NCI-H2227 treated with DMSO at 0.1 percent for 48 hours (cell line): ENCODE results near the gene EPS8L2.

Source experiments
- DNase-seq: peaks from one replicate; lab custom pipeline; 2025; lab: John Stamatoyannopoulos, UW

Gene EPS8L2

DNA sequence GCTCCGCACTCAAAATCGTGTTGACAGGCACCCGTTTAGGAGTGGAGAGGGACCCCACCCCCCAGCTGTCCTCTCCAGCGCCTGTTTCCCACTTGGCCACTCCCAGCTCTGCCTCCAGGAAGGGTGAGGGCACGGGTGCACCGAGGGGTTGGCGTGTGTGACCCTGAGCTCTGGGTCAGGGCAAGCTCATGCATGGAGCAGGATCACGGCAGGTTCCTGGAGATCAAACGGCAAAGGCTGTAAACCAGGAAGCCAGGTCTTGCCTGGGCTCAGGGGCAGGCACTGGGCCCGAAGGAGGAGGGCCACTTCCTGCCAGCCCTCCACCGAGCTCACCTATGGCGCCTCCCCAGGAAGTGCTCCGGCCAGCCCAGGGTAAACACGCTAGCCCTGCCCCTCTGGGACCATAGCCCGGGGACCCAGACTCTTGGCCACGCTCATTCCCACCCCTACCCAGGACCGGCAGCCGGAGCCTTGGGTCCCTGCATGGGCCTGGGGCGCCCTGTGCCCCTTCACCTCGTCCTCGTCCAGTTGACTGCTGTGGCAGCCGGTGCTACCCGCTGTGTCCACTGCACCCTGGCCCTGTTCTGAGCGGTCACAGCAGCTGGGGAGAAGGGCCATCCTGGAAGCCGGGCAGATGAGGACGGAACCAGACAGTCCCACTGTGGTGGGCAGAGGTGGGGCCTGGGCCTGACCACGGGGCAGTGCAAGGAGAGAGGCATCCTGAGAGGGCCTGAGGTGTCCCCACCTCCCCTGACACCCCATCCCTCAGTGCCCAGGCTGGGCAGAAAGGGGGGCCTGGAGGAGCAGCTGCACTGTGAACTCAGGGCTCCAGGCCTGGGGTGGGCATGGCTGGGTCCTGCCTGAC is 1.0 kb upstream of the EPS8L2 start:
- DNase-seq = no peak

DNA sequence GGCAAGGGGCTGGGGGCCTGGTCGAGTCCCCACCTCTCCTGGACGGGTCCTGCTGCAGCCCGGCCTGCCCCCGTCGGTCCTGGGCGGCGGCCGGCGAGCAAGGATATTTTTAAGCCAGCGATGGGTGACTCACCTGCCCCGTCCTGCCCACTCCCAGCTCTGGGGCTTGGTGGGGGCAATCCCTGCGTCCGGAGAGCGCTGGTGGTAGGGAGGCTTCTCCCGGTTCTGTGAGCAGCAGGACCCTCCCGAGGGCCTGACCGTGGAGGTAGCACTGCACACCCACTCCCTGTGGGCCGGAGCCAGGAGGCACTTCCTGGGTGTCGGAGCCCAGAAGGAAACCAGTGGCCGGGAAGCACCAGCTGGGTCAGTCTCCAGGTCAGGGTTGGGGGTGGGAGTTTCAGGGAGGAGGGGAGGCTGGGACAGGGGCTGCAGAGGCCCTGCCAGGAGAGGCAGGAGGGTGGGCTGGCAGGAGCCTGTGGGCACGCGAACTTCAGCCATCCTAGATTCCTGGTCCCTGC is 467 bp downstream of the EPS8L2 start:
- no peak for DNase-seq

DNA sequence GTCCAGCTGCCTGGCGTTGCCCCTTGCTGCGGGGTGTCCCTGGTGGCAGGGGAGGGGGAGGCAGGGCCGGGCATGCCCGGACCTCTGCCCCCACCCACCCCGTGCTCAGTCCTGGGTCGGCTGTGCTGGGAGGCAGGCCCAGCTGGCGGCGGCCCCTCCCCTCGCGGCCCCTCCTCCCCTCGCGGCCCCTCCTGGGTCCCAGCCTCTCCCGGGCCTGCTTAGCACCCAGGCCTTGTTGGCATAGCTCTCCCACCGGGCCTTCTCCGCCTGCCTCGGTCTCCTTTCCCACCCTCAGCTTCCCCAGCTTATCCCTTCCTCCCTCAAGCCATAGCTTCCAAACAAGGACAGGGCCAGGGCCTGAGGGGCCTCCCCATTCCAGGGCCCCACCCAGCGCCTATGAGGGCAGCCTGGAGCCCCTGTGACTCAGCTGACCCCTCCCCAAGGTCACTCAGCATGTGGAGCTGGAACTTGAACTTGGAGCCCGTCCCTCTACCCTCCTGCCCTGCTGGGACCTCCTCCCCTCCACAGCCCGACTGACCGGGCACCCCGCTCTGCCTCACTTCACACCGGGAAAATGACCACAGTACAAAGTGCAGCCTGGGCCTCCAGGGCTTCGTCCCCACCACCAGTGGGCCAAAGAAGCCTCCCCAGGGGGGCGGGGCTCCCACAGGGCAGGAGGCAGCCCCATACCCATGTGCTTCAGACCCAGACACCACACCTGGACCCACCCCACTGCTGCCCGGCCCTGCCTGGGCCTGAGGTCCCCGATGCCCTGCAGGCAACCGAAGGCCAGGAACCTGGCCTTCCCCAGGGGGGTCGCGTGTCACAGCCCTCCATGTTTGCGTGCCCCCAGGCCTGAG is 1.2 kb downstream of the EPS8L2 start:
- DNase-seq = no peak

DNA sequence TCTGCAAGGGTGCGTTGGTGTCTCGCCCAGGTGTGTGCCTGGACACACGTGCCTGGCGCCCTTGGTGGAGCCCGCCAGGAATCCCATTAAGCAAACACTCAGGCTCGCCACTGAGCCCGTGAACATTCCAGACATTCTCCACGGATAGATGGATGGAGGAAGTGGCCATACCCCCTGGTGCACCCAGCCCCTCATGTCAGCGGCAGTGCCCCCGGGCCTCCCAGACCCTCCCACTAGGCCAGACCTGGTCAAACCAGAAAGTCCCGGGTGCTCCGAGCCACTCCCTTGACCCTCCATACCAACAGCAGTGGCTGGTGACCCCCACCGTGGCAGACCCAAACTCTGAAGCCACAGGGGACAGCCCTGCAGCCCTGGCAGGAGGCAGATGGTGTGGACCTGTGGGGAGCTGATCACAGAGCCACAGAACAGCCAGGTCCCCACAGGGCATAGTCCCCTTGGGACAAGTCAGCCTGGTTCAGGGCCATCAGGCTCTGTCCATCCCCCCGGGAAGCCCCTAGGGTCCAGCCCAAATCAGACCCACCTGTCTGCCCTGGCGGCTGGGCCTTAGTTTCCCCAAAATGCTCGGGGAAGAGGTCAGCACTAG is 1.9 kb downstream of the EPS8L2 start:
- no peak for DNase-seq

- no peak for DNase-seq
These were observed 2.5 kb downstream of the EPS8L2 start for GRCh38 chr11:708511-708910.

- no peak for DNase-seq
These were observed 3.3 kb downstream of the EPS8L2 start for GRCh38 chr11:709109-709997.

GRCh38 chr11:714436-714835 is 8.4 kb downstream of the EPS8L2 start:
- no peak for DNase-seq

- no peak for DNase-seq
These were observed 13.4 kb downstream of the EPS8L2 start for GRCh38 chr11:719214-720016.

DNA sequence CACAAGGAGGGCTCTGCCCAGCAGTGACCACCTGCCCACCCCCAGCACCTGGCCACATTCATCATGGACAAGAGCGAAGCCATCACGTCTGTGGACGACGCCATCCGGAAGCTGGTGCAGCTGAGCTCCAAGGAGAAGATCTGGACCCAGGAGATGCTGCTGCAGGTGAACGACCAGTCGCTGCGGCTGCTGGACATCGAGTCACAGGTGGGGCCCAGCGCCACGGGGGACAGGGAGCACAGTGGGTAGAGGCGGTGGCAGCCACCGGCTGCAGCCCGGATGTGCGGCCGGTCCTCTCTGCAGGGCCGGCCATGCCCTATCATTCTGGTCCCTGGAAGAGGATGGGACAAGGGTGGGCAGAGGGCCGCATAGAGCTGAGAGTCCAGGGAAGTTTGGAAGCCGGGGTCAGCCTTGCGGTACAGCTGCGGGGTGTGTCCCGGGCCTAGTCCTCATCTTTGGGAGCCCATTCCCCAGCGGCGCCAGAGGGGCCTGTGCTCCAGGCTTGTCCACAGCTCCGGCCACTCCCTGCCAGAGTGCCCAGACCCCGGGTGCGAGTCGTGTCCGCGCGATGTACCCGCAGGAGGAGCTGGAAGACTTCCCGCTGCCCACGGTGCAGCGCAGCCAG is 14.1 kb downstream of the EPS8L2 start:
- DNase-seq = no peak

DNA sequence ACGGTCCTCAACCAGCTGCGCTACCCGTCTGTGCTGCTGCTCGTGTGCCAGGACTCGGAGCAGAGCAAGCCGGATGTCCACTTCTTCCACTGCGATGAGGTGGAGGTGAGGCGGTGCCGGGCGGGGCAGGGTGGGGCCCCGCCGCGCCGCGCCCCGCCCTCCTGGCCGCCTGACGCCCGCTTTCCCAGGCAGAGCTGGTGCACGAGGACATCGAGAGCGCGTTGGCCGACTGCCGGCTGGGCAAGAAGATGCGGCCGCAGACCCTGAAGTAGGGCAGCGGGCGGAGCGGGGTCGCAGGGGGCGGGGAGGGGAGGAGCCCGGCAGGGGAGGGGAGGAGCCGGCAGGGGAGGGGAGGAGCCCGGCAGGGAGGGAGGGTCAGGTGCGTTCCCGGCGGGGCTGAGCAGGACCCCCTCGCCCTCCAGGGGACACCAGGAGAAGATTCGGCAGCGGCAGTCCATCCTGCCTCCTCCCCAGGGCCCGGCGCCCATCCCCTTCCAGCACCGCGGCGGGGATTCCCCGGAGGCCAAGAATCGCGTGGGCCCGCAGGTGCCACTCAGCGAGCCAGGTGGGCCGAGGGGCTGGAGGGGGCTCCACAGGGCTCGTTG is 14.7 kb downstream of the EPS8L2 start:
- DNase-seq = peak; percentile 85

DNA sequence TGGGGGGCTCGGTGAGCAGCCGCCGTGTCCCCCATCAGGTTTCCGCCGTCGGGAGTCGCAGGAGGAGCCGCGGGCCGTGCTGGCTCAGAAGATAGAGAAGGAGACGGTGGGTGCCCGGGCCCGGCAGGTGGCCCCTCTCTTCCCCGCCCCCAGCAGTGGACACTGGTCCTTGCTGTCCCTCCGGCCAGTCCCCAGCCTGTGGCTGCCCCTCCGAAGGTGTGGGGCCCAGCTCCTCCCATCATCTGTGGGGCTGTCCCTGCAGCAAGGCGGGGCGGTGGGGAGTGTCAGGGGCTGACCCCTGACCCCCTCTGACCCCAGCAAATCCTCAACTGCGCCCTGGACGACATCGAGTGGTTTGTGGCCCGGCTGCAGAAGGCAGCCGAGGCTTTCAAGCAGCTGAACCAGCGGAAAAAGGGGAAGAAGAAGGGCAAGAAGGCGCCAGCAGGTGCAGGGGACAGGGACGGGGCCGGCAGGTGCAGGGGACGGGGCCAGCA is 15.3 kb downstream of the EPS8L2 start:
- DNase-seq = no peak

DNA sequence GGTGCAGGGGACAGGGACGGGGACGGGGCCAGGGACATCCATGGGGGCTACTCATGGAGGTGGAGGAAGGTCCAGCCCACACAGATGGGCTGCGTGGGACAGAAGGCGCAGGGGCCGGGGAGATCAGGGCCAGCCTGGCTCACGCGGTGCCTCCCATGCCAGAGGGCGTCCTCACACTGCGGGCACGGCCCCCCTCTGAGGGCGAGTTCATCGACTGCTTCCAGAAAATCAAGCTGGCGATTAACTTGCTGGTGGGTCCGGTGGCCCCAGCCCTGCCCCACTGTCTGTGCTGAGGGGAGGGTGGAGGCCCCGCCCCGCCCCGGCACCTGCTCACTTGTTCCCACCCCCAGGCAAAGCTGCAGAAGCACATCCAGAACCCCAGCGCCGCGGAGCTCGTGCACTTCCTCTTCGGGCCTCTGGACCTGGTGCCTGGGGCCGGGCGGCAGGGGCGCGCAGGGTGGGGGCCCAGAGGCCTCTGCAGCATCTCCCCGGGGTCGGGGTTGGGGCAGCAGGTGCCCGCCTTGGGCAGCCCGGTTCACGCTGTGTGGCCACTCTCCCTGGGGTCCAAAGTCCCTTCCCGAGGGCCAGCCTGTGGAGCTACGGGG is 15.8 kb downstream of the EPS8L2 start:
- peak; percentile 32 for DNase-seq

GRCh38 chr11:722346-722811 is 16.3 kb downstream of the EPS8L2 start:
- no peak for DNase-seq

GRCh38 chr11:723120-723883 is 17.3 kb downstream of the EPS8L2 start:
- DNase-seq = peak; percentile 56

DNA sequence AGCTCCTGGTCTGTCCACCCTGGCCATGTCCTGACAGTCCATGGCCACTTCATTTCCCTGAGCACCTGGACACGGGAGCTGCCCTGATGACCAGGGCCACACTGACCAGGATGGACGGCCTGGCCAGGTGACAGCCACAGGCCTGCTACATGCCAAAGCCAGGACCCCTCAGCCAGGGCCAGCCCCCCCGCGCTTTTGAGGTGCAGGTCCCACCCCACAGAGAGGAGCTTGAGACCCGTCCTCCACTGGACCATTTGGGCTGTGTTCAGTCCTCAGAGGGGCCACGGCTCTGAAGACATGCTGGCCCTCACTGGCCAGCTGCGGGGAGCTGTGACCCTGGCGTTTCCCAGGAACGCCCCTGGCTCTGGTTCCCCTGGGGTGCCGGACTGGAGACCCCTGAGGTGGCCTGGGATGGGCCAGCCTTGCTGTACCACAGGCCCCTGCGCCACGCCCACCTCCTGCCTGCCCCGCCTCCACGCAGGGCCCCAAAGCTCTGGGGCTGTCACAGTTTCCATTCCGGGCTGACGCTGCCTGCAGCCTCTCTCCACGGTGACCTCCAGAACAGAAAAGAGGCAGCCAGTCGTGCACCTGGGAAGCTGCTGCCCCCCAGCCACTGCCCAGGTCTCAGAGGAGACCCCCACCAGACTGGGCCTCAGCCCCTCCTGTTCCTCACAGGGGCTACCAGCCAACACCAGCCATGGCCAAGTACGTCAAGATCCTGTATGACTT is 18.2 kb downstream of the EPS8L2 start:
- no peak for DNase-seq

DNA sequence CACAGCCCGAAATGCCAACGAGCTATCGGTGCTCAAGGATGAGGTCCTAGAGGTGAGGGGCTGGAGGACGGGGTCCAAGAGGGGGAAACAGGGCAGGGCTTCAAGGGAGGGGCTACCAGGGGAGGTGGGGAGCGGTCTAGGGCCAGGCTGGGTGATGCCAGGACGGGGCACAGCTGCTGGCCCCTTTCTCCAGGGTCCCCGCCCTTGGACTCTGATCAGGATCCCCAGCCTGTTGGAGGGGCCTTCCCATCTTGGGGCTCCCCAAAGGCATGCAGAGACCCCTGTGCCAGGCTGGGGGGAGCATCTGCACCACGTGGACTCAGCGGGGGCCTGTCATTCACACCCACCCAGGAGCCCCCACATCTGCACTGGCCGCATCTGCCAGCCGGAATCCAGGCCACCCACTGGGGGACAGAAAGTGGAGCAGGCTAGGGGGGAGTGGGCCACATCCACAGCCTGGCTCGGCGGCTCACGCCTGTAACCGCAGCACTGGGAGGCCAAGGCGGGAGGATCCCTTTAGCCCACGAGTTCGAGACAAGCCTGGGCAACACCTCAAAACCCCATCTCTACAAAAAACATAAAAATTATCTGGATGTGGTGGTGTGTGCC is 18.9 kb downstream of the EPS8L2 start:
- DNase-seq = no peak

DNA sequence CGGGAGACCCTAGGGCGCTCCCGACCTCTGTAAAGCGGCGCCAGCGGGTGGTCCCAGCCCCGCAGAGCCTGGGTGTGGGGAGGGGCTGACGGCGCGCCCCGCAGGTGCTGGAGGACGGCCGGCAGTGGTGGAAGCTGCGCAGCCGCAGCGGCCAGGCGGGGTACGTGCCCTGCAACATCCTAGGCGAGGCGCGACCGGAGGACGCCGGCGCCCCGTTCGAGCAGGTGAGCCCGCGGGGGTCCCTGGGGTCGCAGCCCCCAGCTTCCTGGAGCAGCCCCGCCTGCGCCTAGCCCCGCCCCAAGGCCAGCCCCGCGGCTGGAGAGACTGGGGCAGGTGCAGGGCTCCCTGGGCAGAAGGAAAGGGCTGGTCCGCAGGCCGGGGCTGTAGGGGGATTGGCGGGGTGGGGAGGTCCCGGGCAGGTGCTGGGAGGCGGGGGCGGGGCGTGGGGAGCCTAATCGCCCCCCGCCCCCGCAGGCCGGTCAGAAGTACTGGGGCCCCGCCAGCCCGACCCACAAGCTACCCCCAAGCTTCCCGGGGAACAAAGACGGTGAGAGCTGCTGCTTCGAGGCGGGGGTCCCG is 19.7 kb downstream of the EPS8L2 start:
- DNase-seq = no peak
